Mucosa of rectum (tissue), 2 donors: Measurements from ENCODE around the gene RELL1.

Source experiments
- H3K27ac ChIP-seq, 2 donors: one replicate each; pipeline ENCODE4 v1.7.0; 2013; ENCODE audit warnings: inconsistent platforms in 2 of 2, low read depth in 2 of 2, low read length in 2 of 2
- H3K27me3 ChIP-seq, 2 donors: one replicate each; pipeline ENCODE4 v1.7.0; 2013; ENCODE audit warnings: low read length in 2 of 2; ENCODE audit not compliant: control insufficient read depth in 2 of 2, insufficient read depth in 2 of 2
- H3K36me3 ChIP-seq, 2 donors: one replicate each; pipeline ENCODE4 v1.7.0; 2013; ENCODE audit warnings: low read length in 2 of 2; ENCODE audit not compliant: control insufficient read depth in 2 of 2, insufficient read depth in 2 of 2
- H3K4me1 ChIP-seq, 2 donors: one replicate each; pipeline ENCODE4 v1.7.0; 2013; ENCODE audit warnings: low read length in 2 of 2, mild to moderate bottlenecking in 1 of 2; ENCODE audit not compliant: control insufficient read depth in 2 of 2, insufficient read depth in 2 of 2
- H3K4me3 ChIP-seq, 2 donors: one replicate each; pipeline ENCODE4 v1.7.0; 2013; ENCODE audit warnings: low read length in 2 of 2
- H3K9ac ChIP-seq, 2 donors: one replicate each; pipeline ENCODE4 v1.7.0; 2013; ENCODE audit warnings: low read length in 2 of 2, low read depth in 1 of 2, mild to moderate bottlenecking in 1 of 2
- H3K9me3 ChIP-seq, 2 donors: one replicate each; pipeline ENCODE4 v1.7.0; 2013; ENCODE audit warnings: low read length in 2 of 2; ENCODE audit not compliant: control insufficient read depth in 2 of 2
- donor health status: healthy.
- donor health status: Normal muscosa, but diverticular disease.

Gene RELL1

GRCh38 chr4:37686373-37687193, at the start of gene RELL1:
RELL1 (minus strand) TSS chr4:37686376; CDS start chr4:37686287, 89 bp downstream.
- no peaks in the 10 kb centered on the region for H3K36me3 ChIP-seq
- peak within 1 kb of the TSS; percentile 95 to 96 for H3K27ac ChIP-seq
- peaks cover 8 to 27% of the 10 kb centered on the region in 2 donors for H3K4me1 ChIP-seq
- H3K9ac ChIP-seq: peak within 1 kb of the TSS; percentile 88 to 99
- H3K27me3 ChIP-seq: no peaks in the 10 kb centered on the region
- H3K9me3 ChIP-seq: no peaks in the 10 kb centered on the region
- H3K4me3 ChIP-seq: peak within 1 kb of the TSS; percentile 88 to 90

GRCh38 chr4:37735578-37735977, 49.4 kb upstream of the RELL1 start:
- H3K27ac ChIP-seq: no peak overlapping the region
- H3K4me1 ChIP-seq: peaks cover 8% of the 10 kb centered on the region in 2 donors
- no peaks in the 10 kb centered on the region for H3K36me3 ChIP-seq
- no peaks in the 10 kb centered on the region for H3K27me3 ChIP-seq
- H3K4me3 ChIP-seq: no peak overlapping the region
- H3K9ac ChIP-seq: no peak overlapping the region
- no peaks in the 10 kb centered on the region for H3K9me3 ChIP-seq

GRCh38 chr4:37734989-37735388, 48.8 kb upstream of the RELL1 start:
- H3K36me3 ChIP-seq: no peaks in the 10 kb centered on the region
- no peaks in the 10 kb centered on the region for H3K9me3 ChIP-seq

GRCh38 chr4:37733240-37733867, 47.2 kb upstream of the RELL1 start:
- Histone ChIP-seq H3K36me3 (no peaks in the 10 kb centered on the region), H3K9me3 (no peaks in the 10 kb centered on the region), H3K27me3 (no peaks in the 10 kb centered on the region), H3K9ac (no peak overlapping the region), H3K4me3 (peak overlapping the region in 1 of 2 donors; percentile 39), H3K27ac (peak overlapping the region in 1 of 2 donors; percentile 48), H3K4me1 (peaks cover 8% of the 10 kb centered on the region in 2 donors)

More at GRCh38 chr4:37734989-37735388, 48.8 kb upstream of the RELL1 start:
- no peak overlapping the region for H3K9ac ChIP-seq
- H3K27me3 ChIP-seq: no peaks in the 10 kb centered on the region
- H3K4me3 ChIP-seq: no peak overlapping the region
- no peak overlapping the region for H3K27ac ChIP-seq
- peaks cover 8% of the 10 kb centered on the region in 2 donors for H3K4me1 ChIP-seq

GRCh38 chr4:37732526-37733186, 46.5 kb upstream of the RELL1 start:
- no peaks in the 10 kb centered on the region for H3K27me3 ChIP-seq
- H3K36me3 ChIP-seq: no peaks in the 10 kb centered on the region
- H3K4me1 ChIP-seq: peaks cover 8% of the 10 kb centered on the region in 2 donors
- H3K4me3 ChIP-seq: peak overlapping the region in 1 of 2 donors; percentile 46
- peak overlapping the region in 1 of 2 donors; percentile 17 for H3K27ac ChIP-seq
- H3K9me3 ChIP-seq: no peaks in the 10 kb centered on the region
- H3K9ac ChIP-seq: no peak overlapping the region

GRCh38 chr4:37729649-37730004, 43.5 kb upstream of the RELL1 start:
- Histone ChIP-seq H3K4me3 (no peak overlapping the region), H3K36me3 (no peaks in the 10 kb centered on the region), H3K9ac (no peak overlapping the region), H3K9me3 (no peaks in the 10 kb centered on the region), H3K4me1 (peaks cover 2 to 8% of the 10 kb centered on the region in 2 donors), H3K27ac (no peak overlapping the region), H3K27me3 (no peaks in the 10 kb centered on the region)

GRCh38 chr4:37728064-37728463, 41.9 kb upstream of the RELL1 start:
- H3K4me3 ChIP-seq: no peak overlapping the region
- peaks cover 0 to 4% of the 10 kb centered on the region in 2 donors for H3K4me1 ChIP-seq
- no peak overlapping the region for H3K27ac ChIP-seq
- H3K36me3 ChIP-seq: no peaks in the 10 kb centered on the region
- no peak overlapping the region for H3K9ac ChIP-seq
- H3K27me3 ChIP-seq: no peaks in the 10 kb centered on the region
- H3K9me3 ChIP-seq: no peaks in the 10 kb centered on the region

- Histone ChIP-seq H3K9me3 (no peaks in the 10 kb centered on the region), H3K4me1 (peaks cover 0 to 3% of the 10 kb centered on the region in 2 donors), H3K36me3 (no peaks in the 10 kb centered on the region), H3K27ac (no peak overlapping the region), H3K27me3 (no peaks in the 10 kb centered on the region), H3K4me3 (no peak overlapping the region), H3K9ac (no peak overlapping the region)
Measured at GRCh38 chr4:37727635-37728034, 41.5 kb upstream of the RELL1 start.

GRCh38 chr4:37726666-37727065, 40.5 kb upstream of the RELL1 start:
- Histone ChIP-seq H3K4me3 (no peak overlapping the region), H3K4me1 (peaks cover 3 to 6% of the 10 kb centered on the region in 2 donors), H3K36me3 (no peaks in the 10 kb centered on the region), H3K9me3 (no peaks in the 10 kb centered on the region), H3K27me3 (no peaks in the 10 kb centered on the region), H3K27ac (no peak overlapping the region), H3K9ac (no peak overlapping the region)

GRCh38 chr4:37725718-37726117, 39.5 kb upstream of the RELL1 start:
- Histone ChIP-seq H3K9ac (no peak overlapping the region), H3K9me3 (no peaks in the 10 kb centered on the region), H3K4me1 (peaks cover 3 to 8% of the 10 kb centered on the region in 2 donors), H3K36me3 (no peaks in the 10 kb centered on the region), H3K27me3 (no peaks in the 10 kb centered on the region), H3K4me3 (no peak overlapping the region), H3K27ac (no peak overlapping the region)
